HG03095 (cell line): ENCODE data around the gene PCDHGA3.
"Not testable (repeated sequence)": the region's sequence is repeated elsewhere in the genome, so short reads cannot be mapped to it uniquely, and the experiment has no call there.

ENCODE experiments used
- ATAC-seq: cut with Tn5 transposase; IDR thresholded peaks from one replicate; pipeline ENCODE4 v1.9.1; 2021; ENCODE audit warnings: moderate library complexity; ENCODE audit not compliant: unreplicated experiment

The PCDHGA3 gene

GRCh38 chr5:141382469-141383294, 39.1 kb downstream of the PCDHGA3 start, which contains the start of gene PCDHGA7:
Gene PCDHGA7 (plus strand): TSS chr5:141382742. CDS start chr5:141382900, 158 bp downstream.
- no peak for ATAC-seq

- no peak for ATAC-seq
These were observed 39.7 kb downstream of the PCDHGA3 start for GRCh38 chr5:141383345-141383744.

- no peak for ATAC-seq
These were observed 41.0 kb downstream of the PCDHGA3 start for GRCh38 chr5:141384471-141385267.

- ATAC-seq: not testable (repeated sequence)
These were observed 44.1 kb downstream of the PCDHGA3 start, which contains the start of gene PCDHGB4 for GRCh38 chr5:141387557-141388311. Gene PCDHGB4 (plus strand): TSS chr5:141387698. CDS start chr5:141387885, 187 bp downstream.

- no peak for ATAC-seq
These were observed 45.0 kb downstream of the PCDHGA3 start for GRCh38 chr5:141388661-141389060.

GRCh38 chr5:141389153-141390042, 45.8 kb downstream of the PCDHGA3 start:
- ATAC-seq: no peak

GRCh38 chr5:141392429-141393198, 49.0 kb downstream of the PCDHGA3 start, which contains the start of gene PCDHGA8:
Gene PCDHGA8 (plus strand): TSS chr5:141392633. CDS start chr5:141392814, 181 bp downstream.
- no peak for ATAC-seq

- ATAC-seq: no peak
These were observed 49.6 kb downstream of the PCDHGA3 start for GRCh38 chr5:141393267-141393666.

- ATAC-seq: not testable (repeated sequence)
These were observed 51.0 kb downstream of the PCDHGA3 start for GRCh38 chr5:141394401-141395187.
